Stimulated activated CD8-positive, alpha-beta memory T cell treated with anti-CD3 and anti-CD28 coated beads, Interleukin-4, amount 100 ng/mL, for 4 hours (primary cell): Measurements from ENCODE around the gene KEAP1.

ENCODE experiments used
- DNase-seq, 2 donors: peaks; one replicate each; pipeline ENCODE4 v3.0.0-alpha.2; 2020; ENCODE audit warnings: low read depth in 2 of 2, low spot score in 1 of 2

Gene KEAP1

DNA sequence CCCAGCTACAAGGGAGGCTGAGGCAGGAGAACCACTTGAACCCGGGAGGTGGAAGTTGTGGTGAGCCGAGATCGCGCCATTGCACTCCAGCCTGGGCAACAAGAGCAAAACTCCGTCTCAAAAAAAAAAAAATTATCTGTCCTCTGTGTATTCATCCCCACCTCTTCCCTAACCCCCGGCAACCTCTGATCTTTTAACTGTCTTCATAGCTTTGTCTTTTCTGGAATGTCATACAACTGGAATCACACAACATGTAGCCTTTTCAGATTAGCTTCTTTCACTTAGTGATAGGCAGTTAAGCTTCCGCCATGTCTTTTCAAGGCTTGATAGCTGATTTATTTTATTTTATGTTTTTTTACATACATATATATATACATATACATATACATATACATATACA, 22.5 kb upstream of the KEAP1 start:
- no peak for DNase-seq

GRCh38 chr19:10523135-10523636, 20.0 kb upstream of the KEAP1 start:
- DNase-seq: no peak

DNA sequence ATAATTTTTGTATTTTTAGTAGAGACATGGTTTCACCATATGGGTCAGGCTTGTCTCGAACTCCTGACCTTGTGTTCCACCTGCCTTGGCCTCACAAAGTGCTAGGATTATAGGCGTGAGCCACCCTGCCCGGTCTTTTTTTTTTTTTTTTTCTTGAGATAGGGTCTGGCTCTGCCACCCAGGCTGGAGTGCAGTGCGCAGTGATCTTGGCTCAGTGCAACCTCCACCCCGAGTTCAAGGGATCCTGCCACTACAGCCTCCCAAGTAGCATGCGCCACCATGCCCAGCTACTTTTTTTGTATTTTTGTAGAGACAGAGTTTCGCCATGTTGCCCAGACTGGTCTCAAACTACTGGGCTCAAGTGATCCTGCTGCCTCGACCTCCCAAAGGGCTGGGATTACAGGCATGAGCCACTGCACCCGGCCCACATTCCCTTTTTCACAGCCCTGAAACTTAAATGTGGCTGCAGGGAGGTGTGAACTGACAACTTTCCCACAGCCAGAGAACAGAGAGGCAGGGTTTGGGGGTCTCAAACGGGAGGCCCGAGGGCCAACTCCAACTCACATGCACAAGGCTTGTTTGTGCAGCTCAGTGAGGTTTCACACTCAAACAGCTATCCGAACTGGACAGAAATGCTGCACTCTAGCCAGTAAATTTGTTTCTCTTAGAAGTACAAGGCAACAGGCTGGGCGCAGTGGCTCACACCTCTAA, 18.5 kb upstream of the KEAP1 start:
- DNase-seq: no peak

GRCh38 chr19:10520652-10521318, 17.6 kb upstream of the KEAP1 start:
- DNase-seq: no peak

GRCh38 chr19:10519421-10519820, 16.3 kb upstream of the KEAP1 start:
- no peak for DNase-seq

DNA sequence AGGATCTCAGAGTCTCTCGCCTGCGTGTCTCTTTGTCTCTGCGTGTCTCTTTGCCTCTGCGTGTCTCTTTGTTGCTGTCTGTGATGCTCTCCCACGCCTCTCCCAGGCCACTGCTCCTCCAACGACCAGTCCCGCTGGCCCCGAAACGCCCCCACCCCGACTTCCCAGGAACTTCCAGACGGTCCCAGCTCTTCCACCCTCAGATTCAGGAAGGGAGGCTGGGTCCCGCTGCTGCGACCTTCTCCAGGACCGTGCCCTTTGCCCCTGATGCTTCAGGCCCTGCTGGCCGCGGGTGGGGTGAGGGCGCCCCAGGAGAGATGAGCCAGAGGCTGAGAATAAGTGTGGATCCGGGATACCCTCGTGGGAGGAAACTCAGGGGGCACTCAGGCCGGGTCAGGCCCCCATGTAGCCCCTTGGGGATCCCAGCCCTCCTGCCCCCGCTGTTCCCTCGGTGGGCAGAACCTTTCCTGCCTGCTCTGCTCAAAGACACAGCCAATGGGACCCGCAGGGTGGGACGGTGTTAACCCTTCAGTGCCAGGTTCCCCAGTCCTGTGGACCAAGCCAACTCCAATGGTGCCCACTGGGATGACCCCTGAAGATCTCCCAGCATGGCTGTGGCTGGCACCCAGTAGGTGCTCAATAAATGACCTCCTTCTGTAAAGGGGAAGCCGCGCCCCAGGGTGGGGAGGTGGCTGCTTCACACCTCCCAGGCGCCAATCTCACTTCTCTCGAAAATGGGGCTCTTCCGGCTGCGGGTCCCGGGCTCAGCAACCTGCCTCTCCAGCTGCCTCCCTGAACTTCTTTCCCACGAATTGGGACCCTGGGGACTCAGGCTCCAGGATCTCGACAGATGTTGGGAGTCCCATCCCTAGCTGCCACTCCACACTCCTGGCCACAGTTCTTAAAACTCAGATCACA, 15.5 kb upstream of the KEAP1 start:
- no peak for DNase-seq

- no peak for DNase-seq
Observed at GRCh38 chr19:10517760-10518443, 14.7 kb upstream of the KEAP1 start.

GRCh38 chr19:10517361-10517759, 14.2 kb upstream of the KEAP1 start, which contains the start of gene S1PR5:
Gene S1PR5 (minus strand): TSS chr19:10517447. CDS start chr19:10515011, 2,436 bp downstream.
- DNase-seq: no peak

DNA sequence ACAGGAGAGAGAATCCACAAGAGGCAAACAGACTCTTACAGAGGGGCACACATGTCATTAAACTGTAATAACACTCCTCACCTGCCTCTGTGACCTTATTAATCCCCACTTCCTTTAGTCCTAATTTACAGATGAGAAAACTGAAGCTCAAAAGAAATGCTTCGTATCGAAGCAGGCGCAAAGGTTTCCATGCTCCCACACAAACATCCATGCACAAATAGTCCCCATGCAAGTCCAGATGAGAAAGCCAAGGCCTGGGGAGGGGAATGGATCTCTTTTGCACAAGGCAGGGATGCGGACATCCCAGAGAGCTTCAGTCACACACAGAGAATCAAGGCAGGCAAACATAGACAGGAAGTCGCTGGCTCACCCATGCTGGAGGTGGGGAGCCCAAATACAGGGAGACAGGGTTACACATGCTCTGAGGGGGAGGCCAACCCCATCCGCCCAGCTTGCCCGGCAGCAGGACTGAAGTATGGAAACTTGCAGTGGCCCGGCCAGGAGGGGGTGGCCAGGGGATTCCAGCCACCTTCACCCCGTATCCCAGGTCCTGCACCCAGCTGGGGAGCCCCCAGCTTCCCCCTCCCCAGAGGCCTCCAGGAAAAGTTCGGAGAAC, 13.6 kb upstream of the KEAP1 start:
- no peak for DNase-seq

- no peak for DNase-seq
Observed at GRCh38 chr19:10516064-10516385, 12.9 kb upstream of the KEAP1 start.

DNA sequence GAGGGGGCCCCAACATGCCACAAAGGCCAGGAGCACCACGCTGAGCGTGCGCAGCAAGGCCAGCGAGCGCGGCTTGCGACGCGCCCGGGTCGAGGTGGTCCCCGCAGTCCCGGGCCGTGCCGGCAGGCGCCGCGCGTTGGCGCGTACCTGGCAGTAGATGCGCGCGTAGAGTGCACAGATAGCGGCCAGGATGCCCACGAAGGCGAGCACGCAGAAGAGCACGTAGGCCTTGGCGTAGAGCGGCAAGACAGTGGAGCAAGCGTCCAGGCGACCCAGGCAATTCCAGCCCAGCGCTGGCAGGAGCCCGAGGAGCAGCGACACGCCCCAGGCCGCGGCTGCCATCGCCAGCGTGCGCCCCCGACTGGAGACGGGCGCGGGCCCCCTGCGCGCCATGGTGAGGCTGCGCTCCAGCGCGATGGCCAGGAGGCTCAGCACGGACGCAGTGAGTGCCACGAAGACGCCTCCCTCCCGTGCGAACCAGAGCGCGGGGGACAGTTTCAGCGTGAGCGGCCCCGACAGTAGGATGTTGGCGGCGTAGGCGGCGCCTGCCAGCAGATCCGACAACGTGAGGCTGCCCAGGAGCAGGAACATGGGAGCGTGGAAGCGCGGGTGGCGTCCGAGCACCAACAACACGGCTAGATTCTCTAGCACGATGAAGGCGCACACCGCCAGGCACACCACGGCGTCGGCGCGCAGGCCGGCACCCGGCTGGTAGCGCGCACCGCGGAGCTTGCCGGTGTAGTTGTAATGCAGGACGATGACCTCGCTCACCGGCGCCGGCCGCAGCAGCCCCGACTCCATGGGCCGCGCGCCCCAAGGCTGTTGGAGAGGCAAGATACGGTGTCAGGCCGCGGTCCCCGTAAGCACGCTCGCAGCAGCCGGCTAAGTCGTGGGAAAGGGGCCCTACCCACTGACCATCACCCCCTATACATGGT, 11.3 kb upstream of the KEAP1 start:
- no peak for DNase-seq

DNA sequence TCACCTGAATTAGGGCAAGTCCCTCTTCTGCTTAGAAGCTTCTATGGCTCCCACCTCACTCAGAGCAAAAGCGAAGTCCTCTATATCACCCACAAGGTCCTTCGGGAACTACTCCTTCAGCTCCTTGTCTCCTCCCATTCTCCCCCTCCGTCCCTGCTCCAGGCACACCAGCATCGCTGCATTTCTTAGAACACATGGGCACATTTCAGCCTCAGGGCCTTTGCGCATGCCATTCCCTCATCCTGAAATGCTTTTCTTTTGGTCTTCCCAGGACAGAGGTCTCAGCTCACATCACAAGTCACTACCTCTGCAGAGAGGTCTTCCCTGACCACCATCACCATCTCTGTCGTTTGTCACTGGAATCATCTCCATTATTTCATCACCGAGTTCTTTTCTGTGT, 10.1 kb upstream of the KEAP1 start:
- no peak for DNase-seq

DNA sequence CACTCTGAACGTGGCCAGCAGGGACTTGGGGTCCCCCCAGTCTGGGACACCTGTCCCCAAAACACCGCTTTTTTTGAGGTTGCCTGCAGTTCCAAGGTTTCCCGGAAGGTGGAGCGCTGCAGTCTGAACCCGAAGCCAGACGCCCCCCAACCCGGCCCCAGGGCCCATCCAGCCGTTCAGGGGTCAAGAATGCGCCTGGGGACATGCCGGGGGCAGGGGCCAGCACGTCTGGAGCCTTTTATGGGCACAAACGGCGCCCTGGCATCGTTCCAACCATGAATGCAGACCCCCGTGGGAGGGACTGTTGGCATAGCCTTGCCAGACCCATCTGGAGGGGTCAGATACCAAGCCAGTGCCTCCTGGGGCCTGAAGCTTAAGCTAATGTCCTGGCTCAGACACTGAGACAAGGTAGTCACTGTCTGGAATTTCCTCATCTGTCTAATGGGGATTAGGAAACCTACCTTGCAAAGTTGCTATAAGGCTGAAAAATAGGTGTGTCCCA, 7.2 kb upstream of the KEAP1 start:
- DNase-seq: no peak

- DNase-seq: no peak
Observed at GRCh38 chr19:10508707-10509106, 5.6 kb upstream of the KEAP1 start.

DNA sequence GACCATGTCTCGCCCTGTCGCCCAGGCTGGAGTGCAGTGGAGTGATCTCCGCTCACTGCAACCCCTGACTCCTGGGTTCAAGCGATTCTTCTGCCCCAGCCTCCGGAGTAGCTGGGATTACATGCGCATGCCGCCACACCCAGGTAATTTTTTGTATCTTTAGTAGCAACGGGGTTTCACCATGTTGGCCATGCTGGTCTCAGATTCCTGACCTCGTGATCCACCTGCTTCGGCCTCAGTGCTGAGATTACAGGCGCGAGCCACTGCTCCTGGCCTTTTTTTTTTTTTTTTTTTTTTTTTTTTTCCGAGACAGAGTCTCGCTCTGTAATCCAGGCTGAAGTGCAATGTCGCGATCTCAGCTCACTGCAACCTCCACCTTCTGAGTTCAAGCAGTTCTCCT, 4.9 kb upstream of the KEAP1 start:
- no peak for DNase-seq

GRCh38 chr19:10505583-10506229, 2.5 kb upstream of the KEAP1 start:
- DNase-seq: peak; percentile 65 to 71

GRCh38 chr19:10502524-10503001, 593 bp downstream of the KEAP1 start:
- peak; percentile 53 to 82 for DNase-seq

- no peak for DNase-seq
Observed at GRCh38 chr19:10501971-10502523, 1.1 kb downstream of the KEAP1 start.

- DNase-seq: no peak
Observed at GRCh38 chr19:10500247-10500592, 2.9 kb downstream of the KEAP1 start.
